Measurements from ENCODE around the gene KAT14. TPM values are rescaled to one million over a fixed set of nuclear protein-coding genes. Genes with fewer than 3 reads are reported as not detected.

The KAT14 gene
- polyA plus RNA-seq, 2 of the 4 experiments (the other 2 are of a cell fraction): 12.1 to 18.8 TPM

Small RNA genes within 50 kb of the gene (small RNA-seq; reads per million reads assigned to genes)
- gene RF00019 (0 reads per million in 6 experiments), gene RNU7-137P (0 to 0.26 (median 0) reads per million in 6 experiments)

Other genes with a start within 250 kb of the KAT14 start
- 275 and 342 TPM in 2 replicates for gene SNX5, start 169.1 kb upstream of the KAT14 start, polyA plus RNA-seq (2011; rRNA removed)
- 225 to 250 TPM (median 240 TPM) in 3 replicates for gene SNX5, start 169.1 kb upstream of the KAT14 start, polyA plus RNA-seq (2017; fragmentation: RNase III; extraction: RNeasy Plus Mini Kit Qiagen cat#74134 plus additional on column Dnase treatment)
- gene MGME1, start 168.8 kb upstream of the KAT14 start, polyA plus RNA-seq (2011; rRNA removed): 41.8 and 47.9 TPM in 2 replicates
- 46.6 to 49.7 TPM (median 46.9 TPM) in 3 replicates for gene MGME1, start 168.8 kb upstream of the KAT14 start, polyA plus RNA-seq (2017; fragmentation: RNase III; extraction: RNeasy Plus Mini Kit Qiagen cat#74134 plus additional on column Dnase treatment)
- gene OVOL2, start 79.9 kb upstream of the KAT14 start, polyA plus RNA-seq (2011; rRNA removed): 0.19 TPM in 1 of 2 replicates, not detected in the other
- 0.07 to 0.16 TPM in 2 of 3 replicates, not detected in the other for gene OVOL2, start 79.9 kb upstream of the KAT14 start, polyA plus RNA-seq (2017; fragmentation: RNase III; extraction: RNeasy Plus Mini Kit Qiagen cat#74134 plus additional on column Dnase treatment)
- 22.6 and 32.3 TPM in 2 replicates for gene PET117, start within 50 bp of the KAT14 start, polyA plus RNA-seq (2011; rRNA removed)
- gene PET117, start within 50 bp of the KAT14 start, polyA plus RNA-seq (2017; fragmentation: RNase III; extraction: RNeasy Plus Mini Kit Qiagen cat#74134 plus additional on column Dnase treatment): 21.9 to 25.0 TPM (median 23.5 TPM) in 3 replicates
- gene ZNF133, start 150.7 kb downstream of the KAT14 start, polyA plus RNA-seq (2011; rRNA removed): 11.6 and 16.6 TPM in 2 replicates
- 9.2 to 11.0 TPM (median 9.8 TPM) in 3 replicates for gene ZNF133, start 150.7 kb downstream of the KAT14 start, polyA plus RNA-seq (2017; fragmentation: RNase III; extraction: RNeasy Plus Mini Kit Qiagen cat#74134 plus additional on column Dnase treatment)

Data from A549 (cell line).